Activated CD4-positive, alpha-beta T cell treated with anti-CD3 and anti-CD28 coated beads for 36 hours (primary cell): ENCODE data around the gene CCDC92B. TPM values are rescaled to one million over a fixed set of nuclear protein-coding genes. Genes with fewer than 3 reads are reported as not detected.
A peak's percentile ranks its signal among the peaks of the same experiment; 100 is the strongest.

Experiments
- ATAC-seq: fragments of 200-7000 bp; cut with Tn5 transposase; one replicate; pipeline ENCODE4 v1.10.0; 2021; ENCODE audit warnings: mild to moderate bottlenecking, moderate library complexity
- CTCF ChIA-PET: fragments of 350-600 bp; sonication (Branson Sonifier 250); formaldehyde crosslinking; loops from one replicate; lab custom pipeline; 2021; ENCODE audit warnings: antibody characterized with exemption; lab: Charles Lee
- POLR2A ChIA-PET: fragments of 350-600 bp; sonication (Branson Sonifier 250); formaldehyde crosslinking; loops from one replicate; lab custom pipeline; 2021; ENCODE audit warnings: antibody characterized with exemption, inconsistent platforms; lab: Charles Lee
- DNase-seq: peaks from one replicate; pipeline ENCODE4 v3.0.0-alpha.2; 2020
- H3K27ac Mint-ChIP-seq: one replicate; pipeline ENCODE4 v1.8.0; 2021; ENCODE audit warnings: mixed read lengths
- H3K27me3 Mint-ChIP-seq: one replicate; pipeline ENCODE4 v1.8.0; 2021; ENCODE audit warnings: mixed read lengths
- H3K36me3 Mint-ChIP-seq: one replicate; pipeline ENCODE4 v1.8.0; 2021; ENCODE audit warnings: low read depth, mixed read lengths
- H3K4me1 Mint-ChIP-seq: one replicate; pipeline ENCODE4 v1.8.0; 2021; ENCODE audit warnings: mixed read lengths
- H3K4me3 Mint-ChIP-seq: one replicate; pipeline ENCODE4 v1.8.0; 2021; ENCODE audit warnings: mild to moderate bottlenecking, moderate library complexity, mixed read lengths
- H3K9me3 Mint-ChIP-seq: one replicate; pipeline ENCODE4 v1.8.0; 2021; ENCODE audit warnings: low read depth, mixed read lengths
- intact Hi-C, 2 experiments: fragments of 100-400 bp; cut with DNase I in 1 of 2; cut with micrococcal nuclease in 1 of 2; formaldehyde crosslinking; loops; one replicate each; pipeline versions ENCODE4 v1.14.2 to v1.15.1; 2022 to 2024; cut with DNase I, micrococcal nuclease
- total RNA-seq, 2 experiments: library from RNA; stranded (reverse); gene quantifications; one replicate each; pipeline ENCODE4 v1.2.3, GENCODE V29; 2021

The CCDC92B gene
- total RNA-seq, 2 experiments from 2014 or later, result not detected

GRCh38 chr17:2736956-2737355, 12.5 kb downstream of the CCDC92B start:
- no peak overlapping the region for H3K4me3 Mint-ChIP-seq
- H3K27ac Mint-ChIP-seq, result no peak overlapping the region
- H3K27me3 Mint-ChIP-seq, result peaks cover 9% of the 10 kb centered on the region
- no peaks in the 10 kb centered on the region for H3K4me1 Mint-ChIP-seq
- H3K9me3 Mint-ChIP-seq, result no peaks in the 10 kb centered on the region
- POLR2A ChIA-PET, result no interaction called here
- no peaks in the 10 kb centered on the region for H3K36me3 Mint-ChIP-seq
- CTCF ChIA-PET, result interaction anchor here (0.5 kb wide), 1 partner anchor 112 kb away, joined by 3 read pairs; no protein-coding TSS in a partner anchor
- intact Hi-C loops, result no loop called here
- no peak for ATAC-seq
- DNase-seq, result no peak

- Mint-ChIP-seq H3K4me1 (no peaks in the 10 kb centered on the region), H3K27me3 (peaks cover 8% of the 10 kb centered on the region), H3K4me3 (no peak overlapping the region), H3K36me3 (no peaks in the 10 kb centered on the region), H3K9me3 (no peaks in the 10 kb centered on the region), H3K27ac (no peak overlapping the region)
- intact Hi-C loops, result no loop called here
- no peak for ATAC-seq
- POLR2A ChIA-PET, result no interaction called here
- CTCF ChIA-PET, result no interaction called here
- DNase-seq, result no peak
These were observed 13.6 kb downstream of the CCDC92B start for GRCh38 chr17:2735896-2736295.

DNA sequence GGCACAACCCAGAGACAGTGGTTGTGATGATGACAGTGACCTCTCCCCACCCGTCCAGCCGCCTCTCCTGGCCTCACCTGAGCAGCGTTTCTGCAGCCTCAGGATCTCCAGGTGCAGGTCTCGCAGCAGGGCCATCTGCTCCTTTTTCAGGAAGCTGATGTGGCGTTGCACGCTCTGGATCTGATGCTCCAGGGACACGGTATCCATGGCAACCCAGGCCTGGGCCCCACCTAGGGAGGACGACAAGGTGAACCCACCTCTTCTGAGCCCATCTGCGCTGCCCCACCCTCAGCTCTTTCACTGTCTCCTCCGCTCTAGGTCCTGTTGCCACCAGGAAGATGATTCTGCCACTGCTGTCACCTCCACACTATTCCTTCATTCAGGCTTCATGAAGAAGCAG, 14.5 kb downstream of the CCDC92B start:
- Mint-ChIP-seq H3K9me3 (no peaks in the 10 kb centered on the region), H3K4me3 (no peak overlapping the region), H3K4me1 (no peaks in the 10 kb centered on the region), H3K27ac (no peak overlapping the region), H3K27me3 (peaks cover 10% of the 10 kb centered on the region), H3K36me3 (no peaks in the 10 kb centered on the region)
- CTCF ChIA-PET, result no interaction called here
- ATAC-seq, result no peak
- intact Hi-C loops, result no loop called here
- POLR2A ChIA-PET, result no interaction called here
- DNase-seq, result no peak

DNA sequence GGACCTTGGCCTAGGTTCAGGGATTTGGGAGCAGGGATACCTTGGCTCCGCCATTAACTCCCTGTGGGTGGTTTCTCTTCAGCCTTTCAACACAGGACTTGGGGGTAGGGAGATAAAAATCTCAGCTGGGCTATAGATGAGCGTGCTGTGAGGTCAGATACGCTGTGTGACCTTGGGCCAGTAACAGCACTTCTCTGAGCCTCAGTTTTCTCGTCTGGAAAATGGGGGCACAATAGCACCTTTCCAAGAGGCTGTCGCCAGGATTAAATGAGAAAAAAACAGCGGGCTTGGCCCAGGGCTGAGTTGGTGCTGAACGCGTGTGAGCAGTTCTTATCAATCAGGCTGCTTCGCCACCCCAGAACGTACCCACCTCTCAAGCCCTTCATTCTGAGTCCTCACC, 17.6 kb downstream of the CCDC92B start:
- ATAC-seq (no peak), DNase-seq (no peak)
- H3K9me3 Mint-ChIP-seq, result no peaks in the 10 kb centered on the region
- no peak overlapping the region for H3K4me3 Mint-ChIP-seq
- ChIA-PET CTCF (no interaction called here), POLR2A (no interaction called here)
- peaks cover 15% of the 10 kb centered on the region for H3K27me3 Mint-ChIP-seq
- H3K36me3 Mint-ChIP-seq, result no peaks in the 10 kb centered on the region
- no peak overlapping the region for H3K27ac Mint-ChIP-seq
- intact Hi-C loops, result no loop called here
- H3K4me1 Mint-ChIP-seq, result no peaks in the 10 kb centered on the region

DNA sequence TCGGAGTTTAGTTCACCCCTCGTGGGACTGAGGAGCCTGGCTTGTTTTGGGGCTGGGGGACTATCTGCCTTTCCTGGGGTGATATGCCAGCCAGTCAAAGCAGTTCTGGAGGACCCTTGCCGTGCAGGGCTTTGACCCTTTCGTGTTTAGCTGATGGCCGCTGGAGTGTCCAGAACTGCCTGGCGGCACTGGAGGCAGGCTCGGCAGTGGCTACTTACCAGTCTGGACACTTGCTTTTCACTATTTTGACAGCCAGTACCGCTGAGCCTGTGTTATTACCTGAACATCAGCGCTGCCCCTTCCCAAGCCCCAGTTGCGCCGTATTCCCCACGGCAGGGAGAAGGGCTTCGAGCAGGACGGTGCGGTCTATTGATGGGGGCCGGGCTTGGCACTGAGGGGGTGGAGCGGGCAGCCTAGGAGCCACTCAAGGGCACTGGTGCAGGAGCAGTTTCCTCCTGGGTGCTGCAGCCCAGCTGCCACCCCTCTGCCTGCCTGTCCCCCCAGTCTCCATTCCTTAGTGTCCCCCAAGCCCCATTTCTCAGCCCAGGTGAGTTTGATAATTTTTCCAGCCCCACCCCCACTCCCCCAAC, 18.6 kb downstream of the CCDC92B start:
- ATAC-seq (no peak), DNase-seq (no peak)
- no peaks in the 10 kb centered on the region for H3K4me1 Mint-ChIP-seq
- no peak overlapping the region for H3K4me3 Mint-ChIP-seq
- POLR2A ChIA-PET, result no interaction called here
- H3K27me3 Mint-ChIP-seq, result peaks cover 15% of the 10 kb centered on the region
- intact Hi-C loops, result no loop called here
- no peaks in the 10 kb centered on the region for H3K9me3 Mint-ChIP-seq
- no peak overlapping the region for H3K27ac Mint-ChIP-seq
- CTCF ChIA-PET, result no interaction called here
- H3K36me3 Mint-ChIP-seq, result no peaks in the 10 kb centered on the region

DNA sequence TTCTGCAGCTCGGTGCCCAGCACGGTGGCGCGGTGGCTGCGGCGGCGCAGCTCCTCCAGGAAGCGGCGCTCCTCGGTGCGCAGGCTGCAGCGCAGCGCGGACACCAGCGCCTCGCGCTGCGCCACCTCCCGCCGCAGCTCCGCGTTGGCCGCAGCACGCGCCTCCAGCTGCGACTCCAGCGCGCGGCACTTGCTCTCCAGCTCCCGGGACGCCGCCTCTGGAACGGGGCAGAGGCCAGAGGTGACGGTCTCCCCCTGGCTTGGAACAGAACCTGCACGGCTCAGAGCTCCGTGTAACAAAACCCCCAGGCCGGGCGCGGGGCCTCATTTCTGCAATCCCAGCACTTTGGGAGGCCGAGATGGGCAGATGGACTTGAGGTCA, 24.7 kb downstream of the CCDC92B start:
- DNase-seq, result peak; percentile 72
- ChIA-PET POLR2A (interaction anchor here (0.6 kb wide), 1 partner anchor 10 kb away, joined by 3 read pairs; no protein-coding TSS in a partner anchor), CTCF (interaction anchor here (0.6 to 1.1 kb wide), 5 partner anchors 14 to 61 kb away, joined by 3 to 8 read pairs (median 4); no protein-coding TSS in a partner anchor)
- peak; percentile 82 for ATAC-seq
- Mint-ChIP-seq H3K9me3 (no peaks in the 10 kb centered on the region), H3K4me3 (peak overlapping the region; percentile 41), H3K4me1 (peaks cover 16% of the 10 kb centered on the region), H3K36me3 (no peaks in the 10 kb centered on the region), H3K27me3 (peaks cover 10% of the 10 kb centered on the region), H3K27ac (no peak overlapping the region)
- intact Hi-C loops, result no loop called here

- H3K4me1 Mint-ChIP-seq, result peaks cover 16% of the 10 kb centered on the region
- intact Hi-C loops, result no loop called here
- no peaks in the 10 kb centered on the region for H3K9me3 Mint-ChIP-seq
- DNase-seq (peak; percentile 24), ATAC-seq (peak; percentile 22)
- POLR2A ChIA-PET, result interaction anchor here (0.6 kb wide), 1 partner anchor 10 kb away, joined by 3 read pairs; no protein-coding TSS in a partner anchor
- no peak overlapping the region for H3K27ac Mint-ChIP-seq
- H3K36me3 Mint-ChIP-seq, result no peaks in the 10 kb centered on the region
- CTCF ChIA-PET, result interaction anchor here (0.6 to 2.2 kb wide), 6 partner anchors 15 to 342 kb away, joined by 3 to 9 read pairs (median 4); no protein-coding TSS in a partner anchor
- H3K4me3 Mint-ChIP-seq, result no peak overlapping the region
- H3K27me3 Mint-ChIP-seq, result peaks cover 10% of the 10 kb centered on the region
These were observed 25.3 kb downstream of the CCDC92B start for GRCh38 chr17:2723997-2724783.

- H3K27me3 Mint-ChIP-seq, result peaks cover 10% of the 10 kb centered on the region
- no peaks in the 10 kb centered on the region for H3K9me3 Mint-ChIP-seq
- ChIA-PET POLR2A (no interaction called here), CTCF (interaction anchor here (0.6 to 2.2 kb wide), 3 partner anchors 11 to 342 kb away, joined by 3 to 9 read pairs (median 3); no protein-coding TSS in a partner anchor)
- H3K4me3 Mint-ChIP-seq, result no peak overlapping the region
- no peak overlapping the region for H3K27ac Mint-ChIP-seq
- DNase-seq (no peak), ATAC-seq (no peak)
- H3K36me3 Mint-ChIP-seq, result no peaks in the 10 kb centered on the region
- H3K4me1 Mint-ChIP-seq, result peaks cover 18% of the 10 kb centered on the region
- intact Hi-C loops, result no loop called here
These were observed 25.9 kb downstream of the CCDC92B start for GRCh38 chr17:2723505-2723996.

GRCh38 chr17:2722611-2723010, 26.8 kb downstream of the CCDC92B start:
- no peak for ATAC-seq

GRCh38 chr17:2721603-2722002, 27.8 kb downstream of the CCDC92B start:
- no peaks in the 10 kb centered on the region for H3K36me3 Mint-ChIP-seq
- ATAC-seq (peak; percentile 79), DNase-seq (peak; percentile 75)
- H3K27ac Mint-ChIP-seq, result no peak overlapping the region
- peaks cover 18% of the 10 kb centered on the region for H3K4me1 Mint-ChIP-seq
- POLR2A ChIA-PET, result interaction anchor here (1.0 kb wide), 1 partner anchor 315 kb away, joined by 3 read pairs; no protein-coding TSS in a partner anchor
- CTCF ChIA-PET, result interaction anchor here (0.7 to 2.2 kb wide), 2 partner anchors 30 to 65 kb away, joined by 3 to 9 read pairs; no protein-coding TSS in a partner anchor
- H3K4me3 Mint-ChIP-seq, result no peak overlapping the region
- intact Hi-C loops, result no loop called here
- peaks cover 6% of the 10 kb centered on the region for H3K27me3 Mint-ChIP-seq
- no peaks in the 10 kb centered on the region for H3K9me3 Mint-ChIP-seq

More at GRCh38 chr17:2722611-2723010, 26.8 kb downstream of the CCDC92B start:
- CTCF ChIA-PET, result interaction anchor here (2.2 kb wide), 1 partner anchor 64 kb away, joined by 9 read pairs; no protein-coding TSS in a partner anchor
- H3K4me3 Mint-ChIP-seq, result no peak overlapping the region
- intact Hi-C loops, result no loop called here
- H3K27me3 Mint-ChIP-seq, result peaks cover 10% of the 10 kb centered on the region
- peaks cover 18% of the 10 kb centered on the region for H3K4me1 Mint-ChIP-seq
- H3K27ac Mint-ChIP-seq, result no peak overlapping the region
- no peak for DNase-seq
- POLR2A ChIA-PET, result no interaction called here
- no peaks in the 10 kb centered on the region for H3K9me3 Mint-ChIP-seq
- no peaks in the 10 kb centered on the region for H3K36me3 Mint-ChIP-seq

- DNase-seq (no peak), ATAC-seq (no peak)
- no peak overlapping the region for H3K4me3 Mint-ChIP-seq
- H3K9me3 Mint-ChIP-seq, result no peaks in the 10 kb centered on the region
- H3K27ac Mint-ChIP-seq, result no peak overlapping the region
- no peaks in the 10 kb centered on the region for H3K27me3 Mint-ChIP-seq
- POLR2A ChIA-PET, result interaction anchor here (0.5 kb wide), 1 partner anchor 1118 kb away, joined by 3 read pairs; no protein-coding TSS in a partner anchor
- peaks cover 15% of the 10 kb centered on the region for H3K4me1 Mint-ChIP-seq
- CTCF ChIA-PET, result interaction anchor here (0.6 kb wide), 1 partner anchor 914 kb away, joined by 3 read pairs; no protein-coding TSS in a partner anchor
- intact Hi-C loops, result no loop called here
- no peaks in the 10 kb centered on the region for H3K36me3 Mint-ChIP-seq
These were observed 29.6 kb downstream of the CCDC92B start for GRCh38 chr17:2719861-2720260.
